Vagina (tissue), 2 donors: ENCODE data around the gene NUP93.

Experiments used
- POLR2A ChIP-seq, 2 donors: fragments of 450-650 bp; IDR thresholded peaks; one replicate each; pipeline ENCODE4 v1.6.1; 2017; ENCODE audit warnings: antibody characterized with exemption in 2 of 2, mild to moderate bottlenecking in 2 of 2, moderate library complexity in 2 of 2
- TF ChIP-seq, protein P1 (sequence below), 3 experiments: fragments of 450-650 bp in 2 of 3; fragments of 200-600 bp in 1 of 3; sonication (generic) in 1 of 3; IDR thresholded peaks; one replicate each; pipeline ENCODE4 v1.5.1; 2017 to 2019; ENCODE audit warnings: antibody characterized with exemption in 3 of 3, mild to moderate bottlenecking in 2 of 3, moderate library complexity in 2 of 3

DNA sequence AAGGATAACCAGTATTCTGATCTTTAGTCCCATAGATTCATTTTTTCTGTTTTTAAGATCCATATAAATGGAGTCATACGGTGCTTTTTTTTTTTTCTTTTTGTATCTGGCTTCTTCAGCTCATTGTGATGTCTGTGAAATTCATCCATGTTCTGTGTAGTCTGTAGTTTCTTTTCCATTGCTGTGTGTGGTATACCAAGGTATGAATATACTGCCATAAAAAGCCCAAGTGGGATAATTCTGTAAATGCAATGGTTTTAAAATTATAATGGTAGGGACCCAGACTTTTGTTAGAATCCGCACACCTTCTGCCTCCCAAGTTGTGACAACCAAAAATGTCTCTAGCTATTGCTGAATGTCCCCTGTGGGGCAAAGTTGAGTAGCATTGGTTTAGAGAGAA lies 7.6 kb downstream of the NUP93 start:
- TF ChIP-seq, protein P1, sequence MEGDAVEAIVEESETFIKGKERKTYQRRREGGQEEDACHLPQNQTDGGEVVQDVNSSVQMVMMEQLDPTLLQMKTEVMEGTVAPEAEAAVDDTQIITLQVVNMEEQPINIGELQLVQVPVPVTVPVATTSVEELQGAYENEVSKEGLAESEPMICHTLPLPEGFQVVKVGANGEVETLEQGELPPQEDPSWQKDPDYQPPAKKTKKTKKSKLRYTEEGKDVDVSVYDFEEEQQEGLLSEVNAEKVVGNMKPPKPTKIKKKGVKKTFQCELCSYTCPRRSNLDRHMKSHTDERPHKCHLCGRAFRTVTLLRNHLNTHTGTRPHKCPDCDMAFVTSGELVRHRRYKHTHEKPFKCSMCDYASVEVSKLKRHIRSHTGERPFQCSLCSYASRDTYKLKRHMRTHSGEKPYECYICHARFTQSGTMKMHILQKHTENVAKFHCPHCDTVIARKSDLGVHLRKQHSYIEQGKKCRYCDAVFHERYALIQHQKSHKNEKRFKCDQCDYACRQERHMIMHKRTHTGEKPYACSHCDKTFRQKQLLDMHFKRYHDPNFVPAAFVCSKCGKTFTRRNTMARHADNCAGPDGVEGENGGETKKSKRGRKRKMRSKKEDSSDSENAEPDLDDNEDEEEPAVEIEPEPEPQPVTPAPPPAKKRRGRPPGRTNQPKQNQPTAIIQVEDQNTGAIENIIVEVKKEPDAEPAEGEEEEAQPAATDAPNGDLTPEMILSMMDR (IDR thresholded peaks at IDR 0.05): no peak
- no peak for TF ChIP-seq POLR2A (IDR thresholded peaks at IDR 0.05)
